OCI-LY3 (cell line): Measurements from ENCODE around the gene SLC4A4.

Experiments
- CTCF ChIP-seq: fragments of 200-600, 300-600 bp; sonication (generic); IDR thresholded peaks from 2 replicates; pipeline ENCODE4 v1.5.1; 2014; ENCODE audit warnings: antibody characterized with exemption, low read length, low read depth
- EZH2phosphoT487 ChIP-seq: fragments of 200-600 bp; shearing (Covaris generic); IDR thresholded peaks from 2 replicates; pipeline ENCODE4 v1.6.1; 2018; ENCODE audit warnings: antibody characterized with exemption, mixed run types, low read depth

- TF ChIP-seq CTCF (no peak), EZH2phosphoT487 (no peak)
Observed at GRCh38 chr4:71473541-71474240, 134.9 kb downstream of the SLC4A4 start.
